Hematopoietic multipotent progenitor cell treated with erythropoietin and hydrocortisone succinate and interleukin-3 and kit ligand, for 17 days (in vitro differentiated cells): ENCODE data around the gene AKR1A1.
"Not testable (repeated sequence)": the region's sequence is repeated elsewhere in the genome, so short reads cannot be mapped to it uniquely, and the experiment has no call there.

Source experiments
- DNase-seq: peaks from one replicate; pipeline ENCODE4 v3.0.0-alpha.2; 2015; ENCODE audit warnings: low spot score

Gene AKR1A1

GRCh38 chr1:45569962-45570581 is 19.4 kb downstream of the AKR1A1 start:
- peak; percentile 85 for DNase-seq

GRCh38 chr1:45570631-45571030 is 20.0 kb downstream of the AKR1A1 start:
- DNase-seq = no peak

- no peak for DNase-seq
Measured at GRCh38 chr1:45573231-45573804, 22.7 kb downstream of the AKR1A1 start.

DNA sequence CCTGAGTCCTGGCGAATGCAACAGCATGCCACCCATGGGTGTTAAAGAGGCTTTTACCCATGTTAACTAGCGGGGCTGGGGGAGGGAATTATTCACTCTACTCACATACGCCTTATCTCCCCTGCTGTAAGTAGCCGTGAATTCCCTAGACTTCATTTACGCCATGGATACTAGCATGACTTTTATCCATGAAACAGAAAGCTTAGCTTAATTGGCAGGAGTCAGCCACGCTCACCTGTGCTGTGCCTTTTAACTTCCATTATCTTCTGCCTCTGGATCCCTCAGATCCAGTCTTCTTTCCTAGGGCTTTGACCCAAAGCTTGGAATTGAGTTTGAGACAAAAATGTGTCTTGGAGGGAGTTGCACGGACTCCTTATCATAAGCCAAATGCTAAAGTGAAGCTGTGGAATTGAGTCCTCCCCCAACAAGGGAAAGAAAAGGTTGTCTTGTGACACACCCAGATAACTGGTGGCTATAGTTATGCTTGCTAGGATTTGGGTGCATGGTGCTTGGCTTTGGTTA is 23.5 kb downstream of the AKR1A1 start:
- DNase-seq = no peak

DNA sequence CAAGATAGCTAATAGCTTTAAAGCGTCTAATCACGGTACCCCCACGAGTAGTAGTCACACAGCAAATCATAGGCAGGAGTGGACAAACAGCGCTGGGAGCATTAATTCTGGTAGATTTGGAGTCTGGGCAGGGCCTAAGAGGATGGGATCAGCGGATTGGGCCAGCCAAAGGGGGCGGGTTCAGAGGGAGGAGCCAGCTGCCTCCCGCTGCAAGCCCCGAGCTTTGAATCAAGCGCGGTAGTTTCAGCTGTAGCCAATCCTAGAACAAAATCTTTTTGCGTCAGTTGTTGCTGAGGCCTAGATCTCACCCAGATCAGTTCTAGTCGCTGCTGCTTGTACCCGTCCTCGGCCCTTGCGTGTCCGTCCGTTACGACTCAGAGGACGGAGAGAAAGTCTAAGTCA is 32.6 kb downstream of the AKR1A1 start:
- peak; percentile 97 for DNase-seq

DNA sequence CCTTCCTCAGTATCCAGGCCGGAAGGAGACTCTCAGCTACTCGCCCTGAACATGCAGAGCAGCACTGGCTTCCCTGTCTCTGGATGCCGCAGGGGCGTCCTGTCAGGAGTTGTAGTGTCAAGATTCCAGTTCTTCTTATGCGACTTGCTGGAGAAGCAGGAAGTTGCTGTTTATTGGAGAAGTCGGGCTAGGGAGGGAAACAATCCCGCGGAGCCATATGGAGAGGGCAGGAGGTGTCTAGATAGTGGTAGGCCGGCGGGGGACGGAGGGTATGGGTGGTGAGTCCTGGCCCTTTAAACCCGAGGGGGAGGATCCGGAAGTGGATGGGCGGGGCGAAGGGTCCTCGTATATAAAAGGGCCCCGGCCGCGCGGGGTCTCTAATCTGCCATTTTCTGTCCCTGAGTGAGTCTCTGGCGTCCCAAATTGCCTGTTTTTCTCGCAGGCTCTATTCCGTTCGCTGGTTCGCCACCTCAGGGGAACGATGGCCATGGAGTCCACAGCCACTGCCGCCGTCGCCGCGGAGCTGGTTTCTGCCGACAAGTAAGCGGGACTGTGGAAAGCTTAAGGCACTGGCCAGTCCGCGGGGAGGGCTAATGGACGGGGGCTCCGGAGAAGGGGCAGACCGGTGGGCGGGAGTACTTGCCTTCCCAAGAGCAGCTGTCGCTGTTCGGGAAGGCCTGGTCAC is 33.2 kb downstream of the AKR1A1 start, which contains the start of gene NASP:
NASP (plus strand) TSS at position 376 of the 685 bp plus-strand sequence; CDS start at position 482, 106 bp downstream.
- DNase-seq = peak; percentile 89

GRCh38 chr1:45584351-45585109 is 33.9 kb downstream of the AKR1A1 start:
- DNase-seq = peak; percentile 74

DNA sequence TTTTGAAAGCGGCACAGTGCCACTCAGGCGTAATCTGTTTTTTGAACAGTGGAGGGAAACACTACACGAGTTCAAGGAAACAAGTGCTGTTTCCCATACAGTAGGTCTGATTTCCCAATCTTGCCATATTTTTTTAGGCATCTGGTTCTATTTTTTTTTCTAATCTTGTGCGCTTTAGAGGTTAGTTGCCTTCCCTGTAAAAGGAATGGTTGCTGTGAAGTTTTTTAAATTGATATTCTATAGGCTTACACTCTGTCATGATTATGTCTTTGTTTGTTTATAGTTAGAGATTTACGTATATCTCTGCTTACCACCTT is 34.4 kb downstream of the AKR1A1 start:
- no peak for DNase-seq

- no peak for DNase-seq
Measured at GRCh38 chr1:45585496-45586075, 35.0 kb downstream of the AKR1A1 start.

- no peak for DNase-seq
Measured at GRCh38 chr1:45586769-45587168, 36.1 kb downstream of the AKR1A1 start.

GRCh38 chr1:45589861-45590260 is 39.2 kb downstream of the AKR1A1 start:
- no peak for DNase-seq

- DNase-seq = no peak
Measured at GRCh38 chr1:45594412-45594811, 43.8 kb downstream of the AKR1A1 start.

GRCh38 chr1:45596765-45597164 is 46.1 kb downstream of the AKR1A1 start:
- not testable (repeated sequence) for DNase-seq

DNA sequence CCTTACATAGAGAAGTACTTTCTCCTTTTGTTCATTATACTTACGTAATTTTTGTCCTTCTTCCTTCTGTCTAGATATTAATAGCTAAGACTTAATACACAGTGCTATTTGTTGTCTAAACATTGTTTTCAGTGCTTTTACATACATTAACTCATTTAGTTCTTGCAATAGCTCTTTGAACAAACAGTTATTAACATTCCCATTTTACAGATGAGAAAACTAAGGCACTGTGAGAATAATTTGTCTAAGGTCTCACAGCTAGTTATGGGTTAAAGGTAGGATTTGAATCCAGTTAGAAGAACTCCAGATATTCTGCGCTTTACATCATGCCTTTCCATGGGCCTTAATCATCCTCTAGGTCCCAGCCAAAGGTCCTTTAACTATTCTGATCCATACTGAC is 53.6 kb downstream of the AKR1A1 start:
- no peak for DNase-seq

DNA sequence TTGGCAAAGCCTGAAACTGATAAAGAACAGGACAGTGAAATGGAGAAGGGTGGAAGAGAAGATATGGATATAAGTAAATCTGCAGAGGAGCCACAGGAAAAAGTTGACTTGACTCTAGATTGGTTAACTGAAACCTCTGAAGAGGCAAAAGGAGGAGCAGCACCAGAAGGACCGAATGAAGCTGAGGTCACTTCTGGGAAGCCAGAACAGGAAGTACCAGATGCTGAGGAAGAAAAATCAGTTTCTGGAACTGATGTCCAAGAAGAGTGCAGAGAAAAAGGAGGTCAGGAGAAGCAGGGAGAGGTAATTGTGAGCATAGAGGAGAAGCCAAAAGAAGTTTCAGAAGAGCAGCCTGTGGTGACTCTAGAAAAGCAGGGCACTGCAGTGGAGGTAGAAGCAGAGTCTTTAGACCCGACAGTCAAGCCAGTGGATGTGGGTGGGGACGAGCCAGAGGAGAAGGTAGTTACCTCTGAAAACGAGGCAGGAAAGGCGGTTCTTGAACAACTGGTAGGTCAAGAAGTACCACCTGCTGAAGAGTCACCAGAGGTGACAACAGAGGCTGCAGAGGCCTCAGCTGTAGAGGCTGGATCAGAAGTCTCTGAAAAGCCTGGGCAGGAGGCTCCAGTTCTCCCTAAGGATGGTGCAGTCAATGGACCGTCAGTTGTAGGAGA is 56.9 kb downstream of the AKR1A1 start:
- DNase-seq = no peak

- no peak for DNase-seq
Measured at GRCh38 chr1:45608175-45609156, 57.8 kb downstream of the AKR1A1 start.

GRCh38 chr1:45610589-45611226 is 60.1 kb downstream of the AKR1A1 start:
- no peak for DNase-seq

- DNase-seq = no peak
Measured at GRCh38 chr1:45612941-45613579, 62.4 kb downstream of the AKR1A1 start.

- no peak for DNase-seq
Measured at GRCh38 chr1:45615885-45616284, 65.3 kb downstream of the AKR1A1 start.
